ENCODE measurements around the gene RAMACL. TPM values are rescaled to one million over a fixed set of nuclear protein-coding genes. Genes with fewer than 3 reads are reported as not detected.
"Not testable (repeated sequence)": the region's sequence is repeated elsewhere in the genome, so short reads cannot be mapped to it uniquely, and the experiment has no call there.

Gene RAMACL
- under 1 TPM in 1 of 2 experiments, not detected in 1; 0.45 TPM for total RNA-seq

DNA sequence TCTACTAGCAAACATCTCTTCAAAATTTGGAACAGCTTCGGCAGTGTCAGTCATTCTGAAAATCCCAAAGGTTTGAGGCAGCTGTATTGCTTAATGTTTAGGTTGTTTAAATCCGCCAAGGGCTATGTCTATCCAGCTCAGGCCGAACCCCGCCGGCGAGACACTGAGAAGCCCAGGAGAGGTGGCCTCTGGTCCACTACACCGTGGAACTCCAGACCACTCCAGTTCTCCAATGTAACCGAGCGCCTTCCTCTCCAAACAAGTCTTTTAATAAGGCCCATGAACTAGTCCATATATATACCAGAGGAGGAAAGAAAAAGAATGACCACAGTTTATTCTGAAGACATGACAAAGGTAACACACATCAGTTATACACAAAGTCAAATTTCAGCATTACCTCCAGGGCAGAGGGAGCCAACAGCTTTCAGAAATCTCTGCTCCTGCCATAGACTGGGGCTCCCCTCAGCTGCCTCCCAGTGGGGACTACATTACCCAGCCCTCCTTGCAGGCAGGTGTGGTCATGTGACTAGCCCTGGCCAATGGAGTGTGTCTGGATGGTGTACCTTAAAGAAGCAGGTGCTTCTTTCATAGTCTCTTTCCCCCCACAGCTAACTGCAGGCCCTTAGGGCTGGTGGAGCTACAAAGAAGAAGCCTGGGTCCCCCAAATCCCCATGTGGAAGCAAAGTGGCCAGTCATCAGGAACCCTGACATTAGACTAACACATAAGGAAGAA is at the start of gene RAMACL:
Gene RAMACL, minus strand, starts transcription at position 255 of the 733 bp plus-strand sequence. Its CDS starts 201 bp downstream, at position 54.
- Mint-ChIP-seq H3K4me1 (ENCODE audit: low read depth) (peaks cover 20% of the 10 kb centered on the region), H3K9me3 (no peaks in the 10 kb centered on the region), H3K27ac (no peak within 1 kb of the TSS), H3K27me3 (no peaks in the 10 kb centered on the region), H3K4me3 (no peak within 1 kb of the TSS), H3K36me3 (ENCODE audit: low read depth) (no peaks in the 10 kb centered on the region)
- ChIA-PET CTCF (interaction anchor here (1.0 kb wide), 1 partner anchor 188 kb away, joined by 3 read pairs; no protein-coding TSS in a partner anchor), POLR2A (no interaction called here)
- peak; percentile 72 for DNase-seq
- peak; percentile 95 for ATAC-seq
- TF ChIP-seq, protein P1, sequence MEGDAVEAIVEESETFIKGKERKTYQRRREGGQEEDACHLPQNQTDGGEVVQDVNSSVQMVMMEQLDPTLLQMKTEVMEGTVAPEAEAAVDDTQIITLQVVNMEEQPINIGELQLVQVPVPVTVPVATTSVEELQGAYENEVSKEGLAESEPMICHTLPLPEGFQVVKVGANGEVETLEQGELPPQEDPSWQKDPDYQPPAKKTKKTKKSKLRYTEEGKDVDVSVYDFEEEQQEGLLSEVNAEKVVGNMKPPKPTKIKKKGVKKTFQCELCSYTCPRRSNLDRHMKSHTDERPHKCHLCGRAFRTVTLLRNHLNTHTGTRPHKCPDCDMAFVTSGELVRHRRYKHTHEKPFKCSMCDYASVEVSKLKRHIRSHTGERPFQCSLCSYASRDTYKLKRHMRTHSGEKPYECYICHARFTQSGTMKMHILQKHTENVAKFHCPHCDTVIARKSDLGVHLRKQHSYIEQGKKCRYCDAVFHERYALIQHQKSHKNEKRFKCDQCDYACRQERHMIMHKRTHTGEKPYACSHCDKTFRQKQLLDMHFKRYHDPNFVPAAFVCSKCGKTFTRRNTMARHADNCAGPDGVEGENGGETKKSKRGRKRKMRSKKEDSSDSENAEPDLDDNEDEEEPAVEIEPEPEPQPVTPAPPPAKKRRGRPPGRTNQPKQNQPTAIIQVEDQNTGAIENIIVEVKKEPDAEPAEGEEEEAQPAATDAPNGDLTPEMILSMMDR (IDR thresholded peaks at IDR 0.05): no peak
- intact Hi-C loops (cut with micrococcal nuclease): no loop called here

DNA sequence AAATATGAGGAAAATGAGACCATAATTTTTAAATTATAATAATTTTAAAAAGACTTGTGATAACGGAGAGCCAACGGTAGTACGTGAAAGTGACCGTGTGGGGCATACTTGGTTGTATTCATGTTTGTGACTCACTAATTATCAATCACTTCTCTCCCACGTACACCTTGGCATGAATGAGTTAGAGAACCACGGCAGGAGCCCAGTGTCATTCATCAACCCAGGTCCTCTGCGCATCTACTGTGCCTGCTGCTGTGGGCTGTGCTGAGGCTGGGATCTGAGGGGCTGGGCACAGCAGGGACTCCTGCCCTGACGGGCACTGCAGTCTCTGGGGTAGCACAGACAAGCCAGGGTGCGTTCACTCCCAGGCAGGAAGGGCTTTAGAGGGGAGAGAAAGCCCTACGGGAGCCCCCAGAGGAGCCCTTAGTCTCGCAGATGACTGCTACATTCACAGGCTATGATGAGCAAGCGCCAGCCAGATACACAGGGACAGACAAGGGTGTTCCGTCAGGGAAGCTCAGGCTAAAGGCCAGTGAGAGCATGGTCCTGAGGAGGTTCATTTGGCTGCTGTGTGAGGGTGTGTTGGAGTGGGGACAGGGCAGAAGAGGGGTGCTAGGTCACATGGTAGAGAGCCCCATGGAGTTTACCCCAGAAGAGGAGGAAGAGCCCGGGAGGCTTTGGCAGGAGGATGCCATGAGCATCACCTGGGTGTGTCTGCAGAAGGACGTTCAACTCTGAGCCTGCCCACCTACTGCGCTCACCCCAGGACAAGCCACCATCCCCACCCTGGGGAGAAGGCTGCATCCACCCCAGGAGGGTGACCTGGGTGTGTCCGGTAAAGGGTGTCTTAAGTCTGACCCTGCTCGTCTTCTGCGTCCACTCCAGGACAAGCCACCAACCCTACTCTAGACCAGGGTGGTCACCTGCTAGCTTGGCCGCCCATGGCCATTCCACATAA is 48.8 kb upstream of the RAMACL start:
- H3K27me3 Mint-ChIP-seq: peaks cover 15% of the 10 kb centered on the region
- H3K36me3 Mint-ChIP-seq (ENCODE audit: low read depth): no peaks in the 10 kb centered on the region
- H3K4me3 Mint-ChIP-seq: no peak overlapping the region
- DNase-seq: no peak
- TF ChIP-seq, protein P1 (IDR thresholded peaks at IDR 0.05): no peak
- H3K9me3 Mint-ChIP-seq: no peaks in the 10 kb centered on the region
- no peak overlapping the region for H3K27ac Mint-ChIP-seq
- ATAC-seq: no peak
- CTCF ChIA-PET: no interaction called here
- intact Hi-C loops (cut with micrococcal nuclease): no loop called here
- POLR2A ChIA-PET: no interaction called here
- H3K4me1 Mint-ChIP-seq (ENCODE audit: low read depth): peaks cover 7% of the 10 kb centered on the region

DNA sequence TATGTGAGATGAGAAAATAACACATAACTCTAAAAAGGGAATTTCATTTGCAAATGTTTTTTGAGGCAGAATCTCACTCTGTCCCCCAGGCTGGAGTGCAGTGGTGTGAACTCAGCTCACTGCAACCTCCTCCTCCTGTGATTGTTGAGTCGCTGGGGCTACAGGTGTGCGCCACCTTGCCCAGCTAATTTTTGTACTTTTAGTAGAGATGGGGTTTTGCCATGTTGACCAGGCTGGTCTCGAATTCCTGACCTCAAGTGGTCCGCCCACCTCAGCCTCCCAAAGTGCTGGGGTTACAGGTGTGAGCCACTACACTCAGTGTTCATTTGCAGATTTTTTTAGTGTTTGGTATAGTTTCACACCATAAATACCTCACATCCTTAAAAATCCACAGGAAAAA is 48.1 kb upstream of the RAMACL start:
- POLR2A ChIA-PET: not testable (repeated sequence)

DNA sequence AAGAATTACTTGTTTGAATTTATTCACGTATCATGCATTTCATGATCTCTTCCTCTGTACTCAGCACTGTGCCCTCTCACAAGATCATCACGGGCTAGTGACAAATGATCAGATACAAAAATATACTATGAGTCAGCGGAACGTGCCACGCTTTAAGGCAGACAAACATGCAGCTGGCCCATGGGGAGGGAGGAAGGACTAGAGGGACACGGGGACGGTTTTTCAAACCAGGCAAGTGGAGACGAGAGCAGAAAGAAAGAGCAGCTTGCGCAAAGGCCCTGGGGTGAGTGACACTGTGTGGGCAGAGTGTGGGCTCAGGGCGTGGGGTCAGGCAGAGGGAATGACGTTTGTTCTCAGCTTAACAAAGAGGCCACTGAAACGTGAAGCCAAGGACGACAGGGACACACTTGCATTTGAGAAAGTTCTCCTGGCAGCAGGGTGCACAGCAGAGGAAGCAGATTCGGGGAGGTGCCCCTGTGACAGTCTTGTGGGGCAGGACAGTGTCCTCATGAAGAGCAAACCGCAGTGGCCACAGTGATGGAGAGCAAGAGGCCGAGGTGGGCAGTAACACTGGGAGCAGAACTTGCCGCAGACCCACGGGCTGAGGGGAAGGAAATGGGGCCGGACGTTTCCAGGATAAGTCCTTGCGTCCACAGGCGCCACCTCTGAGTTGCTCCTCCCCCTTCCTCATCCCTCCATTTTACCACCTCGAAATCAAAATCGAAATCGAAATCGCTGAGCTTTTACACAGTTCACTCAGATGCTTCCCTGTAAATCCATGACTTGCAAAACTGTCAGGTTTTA is 47.5 kb upstream of the RAMACL start:
- CTCF ChIA-PET: no interaction called here
- peaks cover 18% of the 10 kb centered on the region for H3K27me3 Mint-ChIP-seq

More for the DNA sequence above, 48.1 kb upstream of the RAMACL start:
- H3K4me3 Mint-ChIP-seq; H3K9me3 Mint-ChIP-seq; H3K27ac Mint-ChIP-seq; ATAC-seq; CTCF ChIA-PET; DNase-seq; H3K36me3 Mint-ChIP-seq (ENCODE audit: low read depth); intact Hi-C loops (cut with micrococcal nuclease); H3K4me1 Mint-ChIP-seq (ENCODE audit: low read depth): not testable (repeated sequence)
- H3K27me3 Mint-ChIP-seq: peaks cover 17% of the 10 kb centered on the region

More for the DNA sequence above, 47.5 kb upstream of the RAMACL start:
- no peaks in the 10 kb centered on the region for H3K36me3 Mint-ChIP-seq (ENCODE audit: low read depth)
- H3K9me3 Mint-ChIP-seq: no peaks in the 10 kb centered on the region
- POLR2A ChIA-PET: no interaction called here
- no peak overlapping the region for H3K27ac Mint-ChIP-seq
- ATAC-seq: no peak
- H3K4me1 Mint-ChIP-seq (ENCODE audit: low read depth): no peaks in the 10 kb centered on the region
- DNase-seq: no peak
- H3K4me3 Mint-ChIP-seq: no peak overlapping the region
- intact Hi-C loops (cut with micrococcal nuclease): no loop called here
- TF ChIP-seq, protein P1 (IDR thresholded peaks at IDR 0.05): no peak
